ENCODE results near the gene NUP214.

The NUP214 gene

GRCh38 chr9:131142160-131142559 is 16.8 kb downstream of the NUP214 start:
- no peak for TF ChIP-seq CTCF (IDR thresholded peaks at IDR 0.05; ENCODE audit: low read depth, low read length, missing control alignments)
- H3K4me3 ChIP-seq (replicated peaks; ENCODE audit: low read depth, low read length), result no peak overlapping the region
- DNase-seq (ENCODE audit: extremely low read depth, low read depth), result no peak

GRCh38 chr9:131144201-131144600 is 18.8 kb downstream of the NUP214 start:
- H3K4me3 ChIP-seq (replicated peaks; ENCODE audit: low read depth, low read length), result no peak overlapping the region
- no peak for DNase-seq (ENCODE audit: extremely low read depth, low read depth)
- no peak for TF ChIP-seq CTCF (IDR thresholded peaks at IDR 0.05; ENCODE audit: low read depth, low read length, missing control alignments)

GRCh38 chr9:131145245-131145644 is 19.9 kb downstream of the NUP214 start:
- H3K4me3 ChIP-seq (replicated peaks; ENCODE audit: low read depth, low read length), result no peak overlapping the region
- no peak for TF ChIP-seq CTCF (IDR thresholded peaks at IDR 0.05; ENCODE audit: low read depth, low read length, missing control alignments)
- DNase-seq (ENCODE audit: extremely low read depth, low read depth), result no peak

- TF ChIP-seq CTCF (IDR thresholded peaks at IDR 0.05; ENCODE audit: low read depth, low read length, missing control alignments), result no peak
- no peak for DNase-seq (ENCODE audit: extremely low read depth, low read depth)
- H3K4me3 ChIP-seq (replicated peaks; ENCODE audit: low read depth, low read length), result no peak overlapping the region
Measured at GRCh38 chr9:131146186-131146585, 20.8 kb downstream of the NUP214 start.

- no peak for DNase-seq (ENCODE audit: extremely low read depth, low read depth)
Measured at GRCh38 chr9:131148276-131148675, 22.9 kb downstream of the NUP214 start.

GRCh38 chr9:131148966-131149687 is 23.7 kb downstream of the NUP214 start:
- no peak overlapping the region for H3K4me3 ChIP-seq (replicated peaks; ENCODE audit: low read depth, low read length)
- TF ChIP-seq CTCF (IDR thresholded peaks at IDR 0.05; ENCODE audit: low read depth, low read length, missing control alignments), result no peak
- no peak for DNase-seq (ENCODE audit: extremely low read depth, low read depth)

More at GRCh38 chr9:131148276-131148675, 22.9 kb downstream of the NUP214 start:
- no peak overlapping the region for H3K4me3 ChIP-seq (replicated peaks; ENCODE audit: low read depth, low read length)
- TF ChIP-seq CTCF (IDR thresholded peaks at IDR 0.05; ENCODE audit: low read depth, low read length, missing control alignments), result no peak

GRCh38 chr9:131149688-131150053 is 24.3 kb downstream of the NUP214 start:
- DNase-seq (ENCODE audit: extremely low read depth, low read depth), result no peak
- H3K4me3 ChIP-seq (replicated peaks; ENCODE audit: low read depth, low read length), result no peak overlapping the region
- TF ChIP-seq CTCF (IDR thresholded peaks at IDR 0.05; ENCODE audit: low read depth, low read length, missing control alignments), result no peak

Data from HFF-Myc (cell line).